Mucosa of descending colon (tissue), 3 donors: Measurements from ENCODE around the gene SEC31B. TPM values are rescaled to one million over a fixed set of nuclear protein-coding genes. Genes with fewer than 3 reads are reported as not detected.

Source experiments
- ATAC-seq: fragments of 200-7000 bp; cut with Tn5 transposase; one replicate; pipeline ENCODE4 v1.9.1; 2020; ENCODE audit warnings: mild to moderate bottlenecking, moderate library complexity
- DNase-seq, 3 donors: peaks; one replicate each; pipeline ENCODE4 v3.0.0-alpha.2; 2020
- H3K36me3 ChIP-seq: fragments of 200-600 bp; one replicate; pipeline ENCODE4 v1.8.0; 2021; ENCODE audit warnings: low read depth, mild to moderate bottlenecking
- H3K4me1 ChIP-seq: fragments of 200-600 bp; one replicate; pipeline ENCODE4 v1.8.0; 2021; ENCODE audit warnings: low read depth, mild to moderate bottlenecking
- H3K4me3 ChIP-seq: fragments of 200-600 bp; one replicate; pipeline ENCODE4 v1.8.0; 2021; ENCODE audit warnings: mild to moderate bottlenecking
- H3K9me3 ChIP-seq: fragments of 200-600 bp; one replicate; pipeline ENCODE4 v1.8.0; 2021; ENCODE audit warnings: mild to moderate bottlenecking
- intact Hi-C, 2 donors: fragments of 100-400 bp; cut with DNase I in 1 of 2; cut with micrococcal nuclease in 1 of 2; formaldehyde crosslinking; loops; one replicate each; pipeline versions ENCODE4 v1.11.0 to v1.11.1; 2022; cut with DNase I, micrococcal nuclease
- total RNA-seq, 3 donors: library from RNA; stranded (reverse); fragmentation: NEBNext Ultra II Directional in 2 of 3; extraction: Animal tissue kit (Norgen Biotek cat#: 25700) in 2 of 3; gene quantifications; one replicate each; pipeline versions ENCODE4 v1.2.1 to v1.2.4, GENCODE V29; 2021 to 2023
- TF ChIP-seq, protein P1 (sequence below): fragments of 200-600 bp; IDR thresholded peaks from one replicate; pipeline ENCODE4 v1.8.0; 2022; ENCODE audit warnings: antibody characterized with exemption, mild to moderate bottlenecking
- donor health status: DM: no; HTN: no; CAD: no; lungs with moderate emphysema.
- donor health status: DM: no; HTN: no; CAD: no.
- donor health status: DM: no; HTN: yes; CAD: no.

The SEC31B gene
- total RNA-seq, 3 donors from 2014 or later: 14.0 to 24.8 (median 21.6) TPM

DNA sequence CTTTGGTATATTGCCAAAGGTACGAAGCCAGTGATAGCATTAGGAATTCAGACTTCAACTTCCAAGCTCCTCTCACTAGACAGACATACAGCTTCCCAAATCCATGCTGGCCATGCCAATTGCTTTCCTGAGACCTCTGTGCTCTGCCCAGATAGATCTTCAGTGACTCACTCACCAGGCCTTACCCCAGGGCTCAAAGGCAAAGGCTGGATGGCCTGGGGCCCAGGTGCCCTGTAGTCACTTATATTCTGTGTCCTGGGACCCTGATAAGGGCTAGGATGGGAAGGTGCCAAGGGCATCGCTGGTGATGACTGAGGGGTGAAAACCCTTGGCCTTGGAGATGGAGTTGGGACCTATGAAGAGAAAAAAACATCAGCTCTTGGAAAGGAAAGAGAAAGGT is 29.1 kb downstream of the SEC31B start:
- Histone ChIP-seq H3K4me1 (no peaks in the 10 kb centered on the region), H3K36me3 (no peaks in the 10 kb centered on the region), H3K9me3 (no peaks in the 10 kb centered on the region), H3K4me3 (no peak overlapping the region)
- TF ChIP-seq, protein P1, sequence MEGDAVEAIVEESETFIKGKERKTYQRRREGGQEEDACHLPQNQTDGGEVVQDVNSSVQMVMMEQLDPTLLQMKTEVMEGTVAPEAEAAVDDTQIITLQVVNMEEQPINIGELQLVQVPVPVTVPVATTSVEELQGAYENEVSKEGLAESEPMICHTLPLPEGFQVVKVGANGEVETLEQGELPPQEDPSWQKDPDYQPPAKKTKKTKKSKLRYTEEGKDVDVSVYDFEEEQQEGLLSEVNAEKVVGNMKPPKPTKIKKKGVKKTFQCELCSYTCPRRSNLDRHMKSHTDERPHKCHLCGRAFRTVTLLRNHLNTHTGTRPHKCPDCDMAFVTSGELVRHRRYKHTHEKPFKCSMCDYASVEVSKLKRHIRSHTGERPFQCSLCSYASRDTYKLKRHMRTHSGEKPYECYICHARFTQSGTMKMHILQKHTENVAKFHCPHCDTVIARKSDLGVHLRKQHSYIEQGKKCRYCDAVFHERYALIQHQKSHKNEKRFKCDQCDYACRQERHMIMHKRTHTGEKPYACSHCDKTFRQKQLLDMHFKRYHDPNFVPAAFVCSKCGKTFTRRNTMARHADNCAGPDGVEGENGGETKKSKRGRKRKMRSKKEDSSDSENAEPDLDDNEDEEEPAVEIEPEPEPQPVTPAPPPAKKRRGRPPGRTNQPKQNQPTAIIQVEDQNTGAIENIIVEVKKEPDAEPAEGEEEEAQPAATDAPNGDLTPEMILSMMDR: no peak
- ATAC-seq (no peak), DNase-seq (no peak)
- intact Hi-C loops: no loop called here

DNA sequence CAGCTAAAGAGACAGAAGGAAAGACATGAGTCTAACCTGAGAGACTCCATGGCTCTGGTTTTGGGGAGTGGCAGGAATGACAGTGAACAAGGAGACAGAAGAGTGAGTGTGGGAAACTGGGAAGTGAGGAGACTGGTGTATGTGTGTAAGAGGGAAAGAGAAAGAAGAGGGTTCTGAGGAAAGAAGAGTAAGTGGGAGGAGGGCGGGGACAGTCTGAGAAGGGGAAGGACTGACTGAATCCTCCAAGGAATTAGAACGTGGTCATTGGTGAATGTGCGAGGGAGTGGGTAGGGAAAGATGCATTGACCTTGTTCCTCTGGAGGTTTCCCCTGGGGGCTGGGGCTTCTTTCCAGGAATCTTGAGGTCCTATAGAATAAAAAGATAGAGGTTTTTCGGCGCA is 30.3 kb downstream of the SEC31B start:
- ATAC-seq: no peak
- Histone ChIP-seq H3K4me1 (no peaks in the 10 kb centered on the region), H3K36me3 (no peaks in the 10 kb centered on the region), H3K4me3 (no peak overlapping the region), H3K9me3 (no peaks in the 10 kb centered on the region)
- TF ChIP-seq, protein P1: no peak
- intact Hi-C loops: no loop called here
- no peak for DNase-seq

DNA sequence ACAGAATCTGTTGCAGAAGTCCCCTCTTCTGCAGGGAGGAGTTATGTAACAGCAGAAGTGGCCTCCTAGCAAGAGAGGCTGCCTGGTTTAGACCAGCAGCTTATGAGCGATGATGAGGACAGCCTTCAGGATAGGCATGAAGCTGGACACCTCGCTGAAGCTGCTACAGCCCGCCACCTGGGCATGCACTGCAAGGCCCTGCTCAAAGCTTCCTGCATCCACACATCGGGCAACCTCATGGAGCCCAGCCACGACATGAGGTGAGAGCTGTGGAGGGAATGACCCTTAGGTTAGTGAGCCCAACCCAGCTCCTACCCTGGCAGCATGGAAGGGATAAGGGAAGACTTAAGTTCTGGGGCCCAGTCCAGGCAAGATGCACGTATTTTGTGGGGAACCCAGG is 32.1 kb downstream of the SEC31B start:
- H3K36me3 ChIP-seq: no peaks in the 10 kb centered on the region
- intact Hi-C loops: no loop called here
- ATAC-seq (no peak), DNase-seq (no peak)
- H3K9me3 ChIP-seq: no peaks in the 10 kb centered on the region
- no peak overlapping the region for H3K4me3 ChIP-seq
- TF ChIP-seq, protein P1: no peak
- peaks cover 5% of the 10 kb centered on the region for H3K4me1 ChIP-seq

DNA sequence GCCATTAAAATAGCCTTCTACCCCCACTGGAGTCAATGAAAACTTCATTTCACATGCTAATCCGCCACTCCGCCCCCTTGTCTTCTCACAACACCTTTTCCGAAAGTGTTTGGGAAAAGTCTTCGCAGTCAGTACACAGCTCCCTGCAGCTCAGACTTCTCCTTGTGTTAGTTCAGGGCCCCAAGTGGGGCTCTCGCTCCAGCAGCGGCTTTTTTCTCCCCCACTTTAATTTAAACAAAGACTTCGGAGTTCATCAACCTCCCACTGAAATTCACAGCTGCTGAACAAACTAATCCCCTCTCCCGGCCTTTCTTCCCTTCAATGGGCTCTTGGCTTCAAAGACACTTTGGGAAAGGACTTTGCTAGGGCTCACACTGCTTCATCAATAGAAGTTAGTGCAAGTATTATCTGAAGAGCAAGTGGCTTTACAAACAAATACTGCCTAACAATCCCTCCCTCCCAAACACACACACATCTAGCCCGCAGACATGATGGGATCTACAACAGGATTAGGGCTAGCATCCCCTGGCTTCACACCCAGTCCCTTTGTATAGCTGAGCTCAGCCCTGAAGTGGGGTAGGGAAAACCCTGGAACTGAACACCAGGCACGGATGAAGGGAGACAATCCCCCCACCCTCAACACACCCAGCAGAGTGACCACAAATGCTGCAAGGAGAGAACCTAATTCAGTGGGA is 33.7 kb downstream of the SEC31B start:
- Histone ChIP-seq H3K9me3 (no peaks in the 10 kb centered on the region), H3K4me3 (no peak overlapping the region), H3K36me3 (no peaks in the 10 kb centered on the region), H3K4me1 (peaks cover 11% of the 10 kb centered on the region)
- TF ChIP-seq, protein P1: no peak
- ATAC-seq (no peak), DNase-seq (no peak)
- intact Hi-C loops: no loop called here

DNA sequence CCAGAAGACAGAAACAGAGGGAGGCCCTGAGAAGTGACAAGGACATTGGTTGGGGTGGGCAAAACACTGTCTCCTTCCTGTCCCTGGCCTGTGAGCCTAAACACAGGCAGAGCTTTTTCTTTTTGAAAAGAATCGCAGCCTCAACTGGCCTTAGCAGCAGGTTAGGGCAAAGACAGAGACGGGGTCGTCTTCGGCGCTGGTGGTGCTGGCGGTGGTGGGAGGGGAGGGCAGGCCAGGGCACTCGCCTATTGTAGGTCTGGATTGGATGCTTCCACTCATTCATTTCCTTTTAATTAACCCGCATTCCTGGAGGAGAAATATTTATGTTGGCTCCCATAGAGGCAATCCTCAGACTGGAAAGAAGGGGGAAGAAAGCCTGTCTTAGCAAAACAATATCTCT is 34.3 kb downstream of the SEC31B start:
- no peaks in the 10 kb centered on the region for H3K36me3 ChIP-seq
- DNase-seq (no peak), ATAC-seq (no peak)
- TF ChIP-seq, protein P1: no peak
- H3K4me3 ChIP-seq: no peak overlapping the region
- H3K9me3 ChIP-seq: no peaks in the 10 kb centered on the region
- intact Hi-C loops: no loop called here
- peaks cover 11% of the 10 kb centered on the region for H3K4me1 ChIP-seq
